ENCODE data around the gene YIPF6.
"Not testable (repeated sequence)": the region's sequence is repeated elsewhere in the genome, so short reads cannot be mapped to it uniquely, and the experiment has no call there.

YIPF6 gene

DNA sequence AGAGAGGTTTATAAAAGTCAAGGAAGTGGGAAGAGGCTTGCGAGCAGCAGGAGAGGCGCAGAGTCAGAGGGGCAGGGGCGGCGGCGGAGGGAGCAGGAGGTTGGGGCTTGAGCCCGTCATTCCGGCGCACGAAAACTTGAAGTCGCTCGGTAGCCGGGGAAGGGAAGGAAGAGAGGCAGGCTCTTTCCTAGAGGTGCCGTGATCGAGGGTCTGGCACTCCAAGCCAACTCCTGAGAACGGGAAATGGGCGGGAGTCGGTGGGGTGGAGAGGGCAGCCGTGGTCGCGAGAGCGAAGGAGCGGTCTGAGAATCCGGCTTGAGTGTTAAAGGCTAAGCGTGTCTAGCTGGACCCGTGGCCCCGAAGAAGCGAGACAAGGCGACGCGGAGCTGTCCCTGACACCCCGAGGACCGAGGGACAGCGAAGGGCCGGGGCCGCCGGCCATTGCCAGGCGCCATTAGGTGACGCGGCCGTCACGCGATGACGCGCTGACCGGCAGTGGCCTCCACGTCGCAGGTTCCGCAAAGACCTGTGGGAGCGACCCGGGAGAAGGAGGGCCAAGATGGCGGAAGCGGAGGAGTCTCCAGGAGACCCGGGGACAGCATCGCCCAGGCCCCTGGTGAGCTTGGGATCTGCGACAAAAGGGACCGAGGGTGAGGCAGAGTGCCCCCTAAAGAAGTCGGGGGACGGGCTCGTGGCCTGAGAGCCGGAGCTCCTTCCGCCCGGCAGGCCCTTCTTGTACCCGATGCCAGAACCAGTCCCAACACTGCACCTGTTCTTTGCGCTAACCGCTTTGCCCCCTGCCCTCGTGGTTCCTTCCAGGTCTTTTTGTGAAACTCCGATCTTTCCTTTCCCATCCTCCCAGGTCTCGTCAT, at the start of gene YIPF6:
Gene YIPF6, plus strand, starts transcription at position 544 of the 872 bp plus-strand sequence. Its CDS starts 16 bp downstream, at position 560.
- DNase-seq, result peak; percentile 45 to 62

DNA sequence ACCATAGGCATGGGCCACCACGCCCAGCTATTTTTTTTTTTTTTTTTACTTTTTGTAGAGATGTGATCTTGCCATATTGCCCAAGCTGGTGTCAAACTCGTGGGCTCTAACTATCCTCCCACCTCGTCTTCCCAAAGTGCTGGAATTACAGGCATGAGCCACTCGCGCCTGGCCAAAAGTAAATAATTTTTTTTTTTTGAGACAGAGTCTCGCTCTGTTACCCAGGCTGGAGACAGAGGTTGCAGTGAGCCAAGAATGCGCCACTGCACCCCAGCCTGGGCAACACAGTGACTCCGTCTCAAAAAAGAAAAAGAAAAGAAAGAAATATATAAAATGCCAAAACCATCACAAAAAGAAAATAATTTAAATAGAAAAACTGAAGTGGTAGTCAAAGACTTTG, 47.1 kb upstream of the YIPF6 start:
- no peak for DNase-seq

DNA sequence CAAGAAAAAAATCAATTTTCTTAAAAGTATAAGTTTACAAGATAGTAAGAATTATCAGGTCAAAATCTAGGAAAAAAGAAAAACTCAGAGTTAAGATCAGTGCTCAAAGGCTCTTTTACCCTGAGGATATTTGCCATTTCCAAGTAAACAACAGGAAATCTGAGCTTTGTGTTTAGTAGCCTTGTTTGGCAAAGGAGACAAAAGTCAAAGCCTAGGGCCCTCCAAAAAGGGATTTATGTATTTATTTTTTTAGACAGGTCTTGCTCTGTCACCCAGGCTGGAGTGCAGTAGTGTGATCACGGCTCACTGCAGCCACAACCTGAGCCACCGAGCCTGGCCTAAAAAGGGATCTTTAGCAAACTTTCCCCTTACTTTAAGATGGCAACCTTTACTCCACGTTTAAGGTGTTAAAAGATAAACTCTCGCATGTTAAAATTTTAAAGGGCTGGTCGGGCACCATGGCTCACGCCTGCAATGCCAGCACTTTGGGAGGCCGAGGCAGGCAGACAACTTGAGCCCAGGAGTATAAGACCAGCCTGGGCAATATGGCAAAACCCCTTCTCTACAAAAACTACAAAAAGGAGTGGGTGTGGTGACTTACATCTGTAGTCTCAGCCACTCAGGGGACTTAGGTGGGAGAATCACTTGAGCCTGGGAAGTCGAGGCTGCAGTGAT, 44.2 kb upstream of the YIPF6 start:
- DNase-seq, result no peak

DNA sequence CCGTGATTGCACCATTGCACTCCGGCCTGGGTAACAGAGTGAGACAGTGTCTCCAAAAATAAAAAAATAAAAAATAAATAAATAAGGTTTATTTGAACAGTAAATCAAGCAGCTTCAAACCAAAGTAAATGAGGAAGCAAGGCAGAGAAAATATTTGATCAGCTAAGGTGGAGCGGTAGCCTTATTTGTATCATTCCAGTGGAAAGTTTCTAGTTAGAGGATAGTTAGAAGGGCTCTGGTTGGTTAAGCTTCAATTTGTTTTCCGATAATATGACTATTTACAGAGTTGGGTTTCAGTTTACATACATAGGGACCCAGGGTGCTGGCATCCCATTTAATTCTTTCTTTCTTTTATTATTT, 43.7 kb upstream of the YIPF6 start:
- no peak for DNase-seq

GRCh38 chrX:68461093-68461492, 37.8 kb upstream of the YIPF6 start:
- DNase-seq, result no peak

- no peak for DNase-seq
Measured at GRCh38 chrX:68461576-68461975, 37.3 kb upstream of the YIPF6 start.

GRCh38 chrX:68462197-68462596, 36.7 kb upstream of the YIPF6 start:
- DNase-seq, result no peak

- DNase-seq, result peak in 1 of 2 donors; percentile 3
Measured at GRCh38 chrX:68462653-68463052, 36.2 kb upstream of the YIPF6 start.

DNA sequence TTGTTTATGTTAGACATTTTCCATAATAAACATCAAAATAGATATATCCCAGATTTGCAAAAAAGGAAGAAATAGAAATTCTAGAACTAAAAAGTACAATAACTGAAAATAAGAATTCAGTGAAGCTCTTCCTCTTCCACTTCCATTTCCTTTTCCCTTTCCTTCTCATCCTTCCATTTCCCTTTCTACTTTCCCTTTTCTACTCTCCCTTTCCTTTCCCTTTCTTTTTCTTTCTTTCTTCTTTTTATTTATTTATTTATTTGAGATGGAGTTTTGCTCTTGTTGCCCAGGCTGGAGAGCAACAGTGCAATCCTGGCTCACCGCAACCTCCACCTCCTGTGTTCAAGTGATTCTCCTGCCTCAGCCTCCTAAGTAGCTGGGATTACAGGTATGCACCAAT, 35.0 kb upstream of the YIPF6 start:
- DNase-seq, result no peak

DNA sequence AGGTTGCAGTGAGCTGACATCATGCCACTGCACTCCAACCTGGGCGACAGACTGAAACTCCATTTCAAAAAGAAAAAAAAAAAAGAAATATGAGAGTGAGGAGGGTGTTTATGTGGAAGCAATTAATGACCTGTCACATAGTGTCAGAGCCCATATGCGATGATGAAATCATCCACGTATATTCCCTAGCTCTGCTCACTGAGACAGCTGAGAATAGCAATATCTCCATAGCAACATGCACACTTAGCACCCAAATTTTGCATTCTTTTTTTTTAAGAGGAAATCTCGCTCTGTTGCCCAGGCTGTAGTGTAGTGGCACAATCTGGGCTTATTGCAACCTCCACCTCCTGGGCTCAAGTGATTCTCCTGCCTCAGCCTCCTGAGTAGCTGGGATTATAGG, 34.1 kb upstream of the YIPF6 start:
- no peak for DNase-seq

DNA sequence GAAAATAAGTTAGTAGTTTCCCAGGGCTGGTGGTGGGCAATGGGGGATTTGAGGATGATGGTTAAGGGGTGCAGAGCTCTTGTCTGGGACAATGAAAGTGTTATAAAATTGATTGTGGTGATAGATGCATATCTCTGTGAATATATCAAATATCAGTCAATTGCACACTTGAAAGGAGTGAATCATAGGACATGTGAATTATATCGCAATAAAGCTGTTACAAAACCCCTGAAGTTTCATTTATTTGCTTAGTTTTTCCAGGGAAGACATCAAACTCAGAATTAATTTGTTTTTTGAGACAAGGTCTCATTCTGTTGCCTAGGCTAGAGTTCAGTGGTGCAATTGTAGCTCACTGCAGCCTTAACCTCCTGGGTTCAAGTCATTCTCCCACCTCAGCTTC, 17.9 kb upstream of the YIPF6 start:
- DNase-seq, result no peak

- not testable (repeated sequence) for DNase-seq
Measured at GRCh38 chrX:68486198-68486597, 12.7 kb upstream of the YIPF6 start.

- no peak for DNase-seq
Measured at GRCh38 chrX:68487254-68487653, 11.6 kb upstream of the YIPF6 start.

GRCh38 chrX:68487924-68488323, 10.9 kb upstream of the YIPF6 start:
- no peak for DNase-seq

DNA sequence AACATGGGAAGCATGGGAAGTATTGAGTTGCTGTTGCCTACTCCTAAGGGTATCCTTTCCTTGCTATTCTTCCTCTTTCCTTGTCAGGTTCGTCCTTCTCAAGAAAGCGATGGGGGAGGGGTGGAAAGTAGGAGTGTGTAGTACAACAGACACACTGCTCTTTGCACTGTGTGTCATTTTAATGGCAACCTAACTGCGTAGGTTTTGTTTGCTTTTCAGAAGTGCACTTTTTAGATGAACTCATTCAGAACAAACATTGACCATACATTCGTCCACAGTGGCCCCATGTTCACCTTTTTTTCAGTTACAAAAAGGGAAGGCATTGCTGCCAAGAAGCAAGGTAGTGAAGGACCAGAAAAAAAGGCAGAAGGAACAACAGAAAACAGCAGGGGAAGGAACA, 10.2 kb upstream of the YIPF6 start:
- no peak for DNase-seq

DNA sequence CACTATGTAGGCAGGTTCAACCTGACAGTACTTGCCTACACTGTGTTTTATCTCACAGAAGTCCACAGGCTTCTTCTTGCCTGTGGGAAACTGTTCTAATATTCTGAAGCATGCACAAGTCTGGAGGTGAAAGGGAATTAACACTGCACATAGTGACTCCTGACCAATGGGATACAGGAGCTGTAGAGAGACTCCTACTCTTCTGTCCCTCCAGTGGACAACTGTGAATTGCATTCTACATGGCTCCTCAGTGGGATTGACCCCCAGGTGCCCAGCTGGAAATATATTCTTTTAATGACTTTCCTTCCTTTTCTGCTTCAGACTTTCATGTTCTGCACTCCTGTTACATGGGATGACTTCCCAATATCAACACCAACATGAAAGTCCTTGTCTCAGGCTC, 8.2 kb upstream of the YIPF6 start:
- no peak for DNase-seq

GRCh38 chrX:68492583-68492982, 6.3 kb upstream of the YIPF6 start:
- no peak for DNase-seq

GRCh38 chrX:68493776-68494175, 5.1 kb upstream of the YIPF6 start:
- DNase-seq, result not testable (repeated sequence)

DNA sequence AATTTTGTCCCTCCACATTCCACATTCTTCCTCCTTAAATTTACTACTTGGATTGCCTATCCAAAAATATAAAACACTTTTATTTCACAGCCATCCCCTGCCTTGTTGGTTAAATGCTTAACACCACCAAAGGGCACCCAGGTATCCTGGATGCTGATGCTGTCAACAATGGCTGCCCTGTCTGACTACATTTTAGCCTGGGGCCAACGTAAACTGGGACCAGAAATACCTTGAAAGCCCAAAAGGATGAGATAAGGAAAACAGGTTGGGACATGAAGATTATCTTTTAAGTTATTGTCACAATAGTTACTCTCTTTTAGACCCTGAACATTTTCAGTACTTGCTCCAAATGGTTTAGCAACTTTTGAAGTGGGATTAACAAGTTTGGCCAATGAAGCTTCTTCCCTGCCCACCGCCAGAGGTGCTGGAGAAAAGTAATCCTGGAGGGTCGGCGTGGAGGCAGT, 775 bp upstream of the YIPF6 start:
- no peak for DNase-seq

GRCh38 chrX:68499543-68500504, 973 bp downstream of the YIPF6 start:
- no peak for DNase-seq

DNA sequence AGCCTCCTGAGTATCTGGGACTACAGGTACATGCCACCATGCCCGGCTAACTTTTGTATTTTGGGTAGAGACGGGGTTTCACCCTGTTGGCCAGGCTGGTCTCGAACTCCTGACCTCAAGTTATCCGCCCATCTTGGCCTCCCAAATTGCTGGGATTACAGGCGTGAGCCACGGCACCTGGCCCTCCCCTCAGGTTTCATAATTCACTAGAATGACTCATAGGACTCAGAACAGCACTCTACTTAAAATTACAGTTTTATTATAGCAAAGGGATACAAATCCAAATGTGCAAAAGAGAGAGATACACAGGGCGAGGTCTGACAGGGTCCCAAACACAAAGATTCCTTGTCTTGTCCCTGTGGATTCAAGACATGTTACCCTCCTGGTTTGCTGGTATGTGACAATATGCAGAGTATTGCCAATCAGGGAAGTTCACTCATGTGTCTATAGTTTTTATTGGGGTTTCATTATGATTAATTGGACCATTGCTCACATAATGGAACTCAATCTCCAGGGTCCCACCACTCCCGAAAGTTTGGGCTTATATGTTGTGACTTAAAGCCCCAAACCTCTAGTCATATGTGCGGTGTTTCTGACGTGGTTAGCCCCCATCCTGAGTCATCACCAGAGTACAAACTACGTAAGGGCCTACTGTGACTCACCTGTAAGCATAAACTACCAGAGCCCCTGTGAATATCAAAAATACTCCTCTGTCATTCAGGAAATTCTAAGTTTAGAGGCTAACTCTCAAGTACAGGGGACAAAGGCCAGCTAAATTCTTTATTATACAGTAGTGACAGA, 5.2 kb downstream of the YIPF6 start:
- DNase-seq, result no peak

DNA sequence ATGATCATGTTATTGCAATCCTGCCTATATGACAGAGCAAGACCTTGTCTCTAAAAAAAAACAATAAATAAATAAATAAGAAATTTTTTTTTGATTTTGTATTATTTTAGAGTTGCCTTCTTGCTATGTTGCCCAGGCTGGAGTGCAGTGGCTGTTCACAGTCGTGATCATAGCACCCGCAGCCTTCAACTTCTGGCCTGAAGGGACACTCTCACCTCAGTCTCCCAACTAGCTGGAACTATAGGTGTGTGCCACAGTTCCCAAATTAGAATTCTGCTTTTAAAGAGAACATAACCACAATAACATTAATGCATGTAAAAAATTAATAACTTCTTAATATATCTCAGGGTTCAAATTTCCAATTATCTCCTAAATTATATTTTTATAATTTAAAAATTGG, 7.8 kb downstream of the YIPF6 start:
- DNase-seq, result no peak
